MCF 10A (cell line): ENCODE results near the gene MORN3. TPM values are rescaled to one million over a fixed set of nuclear protein-coding genes. Genes with fewer than 3 reads are reported as not detected.

Experiments
- BruUV-seq: library from RNA; stranded (reverse); fragments of 400-500 nt; replicated peaks from 2 replicates; lab custom pipeline; 2021; lab: Mats Ljungman, UMichigan
- CTCF ChIA-PET: fragments of 300-600 bp; sonication (Branson Sonifier 250); formaldehyde crosslinking; extraction: SDS; loops from one replicate; lab custom pipeline; 2021; ENCODE audit warnings: antibody characterized with exemption, inconsistent platforms; lab: Yijun Ruan, JAX
- POLR2A ChIA-PET: fragments of 300-600, 350-650 bp; sonication (Branson Sonifier 250); formaldehyde crosslinking; extraction: SDS; loops from one replicate; lab custom pipeline; 2020; ENCODE audit warnings: antibody characterized with exemption, inconsistent platforms; lab: Yijun Ruan, JAX
- DNase-seq: peaks from one replicate; pipeline ENCODE4 v3.0.0-alpha.2; 2018; ENCODE audit not compliant: unreplicated experiment
- H3K27ac Mint-ChIP-seq: one replicate; pipeline ENCODE4 v1.8.0; 2022; ENCODE audit warnings: mild to moderate bottlenecking, low read depth, mixed read lengths; ENCODE audit not compliant: unreplicated experiment
- H3K27me3 Mint-ChIP-seq: one replicate; pipeline ENCODE4 v1.8.0; 2022; ENCODE audit warnings: mixed read lengths; ENCODE audit not compliant: insufficient read depth, unreplicated experiment
- H3K36me3 Mint-ChIP-seq: one replicate; pipeline ENCODE4 v1.8.0; 2022; ENCODE audit warnings: mild to moderate bottlenecking, moderate library complexity, mixed read lengths; ENCODE audit not compliant: insufficient read depth, unreplicated experiment
- H3K4me1 Mint-ChIP-seq: one replicate; pipeline ENCODE4 v1.8.0; 2022; ENCODE audit warnings: mixed read lengths; ENCODE audit not compliant: insufficient read depth, unreplicated experiment
- H3K4me3 Mint-ChIP-seq: one replicate; pipeline ENCODE4 v1.8.0; 2022; ENCODE audit warnings: mild to moderate bottlenecking, moderate library complexity, mixed read lengths; ENCODE audit not compliant: unreplicated experiment
- H3K9me3 Mint-ChIP-seq: one replicate; pipeline ENCODE4 v1.8.0; 2022; ENCODE audit warnings: mixed read lengths; ENCODE audit not compliant: unreplicated experiment
- intact Hi-C: fragments of 100-400 bp; cut with micrococcal nuclease; formaldehyde crosslinking; loops from 2 replicates; pipeline ENCODE4 v1.14.1; 2022
- total RNA-seq: library from RNA; stranded (reverse); gene quantifications from 2 replicates; pipeline ENCODE4 v1.2.3, GENCODE V29; 2022
- TF ChIP-seq, protein P1 (sequence below): fragments of 200-600 bp; IDR thresholded peaks from one replicate; pipeline ENCODE4 v1.8.0; 2022; ENCODE audit warnings: antibody characterized with exemption, mild to moderate bottlenecking; ENCODE audit not compliant: unreplicated experiment

The MORN3 gene
- total RNA-seq, 1 experiment from 2014 or later = 0.35 TPM

DNA sequence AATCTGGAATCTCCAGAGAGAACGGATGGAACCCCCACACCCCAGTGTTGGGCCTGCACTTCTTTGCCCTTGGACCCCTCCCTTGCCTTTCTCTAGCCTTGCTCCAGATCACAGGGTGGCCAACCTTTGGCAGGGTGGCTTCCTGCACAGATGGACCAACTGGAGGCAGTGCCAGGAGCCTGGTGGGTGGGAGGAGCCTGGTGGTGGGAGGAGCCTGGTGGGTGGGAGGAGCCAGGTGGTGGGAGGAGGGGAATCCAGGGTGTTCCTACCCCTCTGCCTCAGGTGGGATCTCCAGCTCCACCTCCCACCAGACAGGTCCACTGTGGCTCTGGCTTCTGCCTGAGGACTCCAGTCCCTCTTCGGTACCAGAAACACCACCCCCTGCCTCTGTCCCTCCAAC is 58.1 kb downstream of the MORN3 start:
- intact Hi-C loops = no loop called here
- ChIA-PET CTCF (interaction anchor here (0.7 kb wide), 1 partner anchor 9 kb away, joined by 5 read pairs; no protein-coding TSS in a partner anchor), POLR2A (interaction anchor here (0.6 kb wide), 1 partner anchor 236 kb away, joined by 4 read pairs; no protein-coding TSS in a partner anchor)
- Mint-ChIP-seq H3K4me1 (no peaks in the 10 kb centered on the region), H3K9me3 (no peaks in the 10 kb centered on the region), H3K27ac (no peak overlapping the region), H3K4me3 (no peak overlapping the region), H3K36me3 (no peaks in the 10 kb centered on the region), H3K27me3 (no peaks in the 10 kb centered on the region)
- TF ChIP-seq, protein P1, sequence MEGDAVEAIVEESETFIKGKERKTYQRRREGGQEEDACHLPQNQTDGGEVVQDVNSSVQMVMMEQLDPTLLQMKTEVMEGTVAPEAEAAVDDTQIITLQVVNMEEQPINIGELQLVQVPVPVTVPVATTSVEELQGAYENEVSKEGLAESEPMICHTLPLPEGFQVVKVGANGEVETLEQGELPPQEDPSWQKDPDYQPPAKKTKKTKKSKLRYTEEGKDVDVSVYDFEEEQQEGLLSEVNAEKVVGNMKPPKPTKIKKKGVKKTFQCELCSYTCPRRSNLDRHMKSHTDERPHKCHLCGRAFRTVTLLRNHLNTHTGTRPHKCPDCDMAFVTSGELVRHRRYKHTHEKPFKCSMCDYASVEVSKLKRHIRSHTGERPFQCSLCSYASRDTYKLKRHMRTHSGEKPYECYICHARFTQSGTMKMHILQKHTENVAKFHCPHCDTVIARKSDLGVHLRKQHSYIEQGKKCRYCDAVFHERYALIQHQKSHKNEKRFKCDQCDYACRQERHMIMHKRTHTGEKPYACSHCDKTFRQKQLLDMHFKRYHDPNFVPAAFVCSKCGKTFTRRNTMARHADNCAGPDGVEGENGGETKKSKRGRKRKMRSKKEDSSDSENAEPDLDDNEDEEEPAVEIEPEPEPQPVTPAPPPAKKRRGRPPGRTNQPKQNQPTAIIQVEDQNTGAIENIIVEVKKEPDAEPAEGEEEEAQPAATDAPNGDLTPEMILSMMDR = no peak
- DNase-seq = no peak
- BruUV-seq = no TSS peak

DNA sequence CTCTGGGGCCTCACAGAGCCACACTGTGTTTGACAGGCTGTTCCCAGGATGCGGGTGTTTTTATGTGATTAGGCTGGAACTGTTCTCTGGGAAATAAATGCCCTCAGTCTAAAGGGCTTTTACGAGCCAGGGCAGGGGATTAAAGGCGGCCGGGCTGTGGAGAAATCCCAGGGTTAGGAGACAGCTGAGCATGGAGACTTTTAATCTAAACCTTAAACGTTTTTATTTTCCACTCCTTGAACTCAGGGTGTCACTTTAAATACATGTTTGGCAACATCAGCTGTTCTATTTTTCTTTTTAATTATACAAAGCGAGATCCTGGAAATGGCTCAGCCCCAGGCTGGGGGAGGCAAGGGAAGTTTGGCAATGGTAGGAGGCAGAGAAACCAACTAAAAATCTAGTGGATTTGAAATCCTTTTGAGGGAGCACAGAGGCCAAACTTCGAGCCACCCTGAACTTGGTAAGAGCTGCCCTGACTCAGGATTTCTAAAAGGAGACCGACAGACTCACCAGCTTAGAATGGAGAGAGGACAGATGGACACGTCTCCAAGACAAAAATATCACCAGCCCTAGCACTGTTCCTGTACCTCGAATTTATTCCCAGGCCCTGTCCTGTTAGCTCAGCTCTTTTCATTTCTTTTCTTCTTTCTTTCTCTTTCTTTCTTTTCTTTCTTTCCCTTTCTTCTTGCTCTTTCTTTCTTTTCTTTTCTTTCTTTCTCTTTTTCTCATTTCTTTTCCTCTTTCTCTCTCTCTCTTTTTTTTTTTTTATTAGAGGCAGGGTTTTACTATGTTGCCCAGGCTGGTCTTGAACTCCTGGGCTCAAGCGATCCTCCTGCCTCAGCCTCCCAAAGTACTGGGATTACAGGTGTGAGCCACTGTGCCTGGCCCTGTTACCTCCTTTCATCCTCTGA is 59.0 kb downstream of the MORN3 start:
- POLR2A ChIA-PET = interaction anchor here (0.6 kb wide), 1 partner anchor 235 kb away, joined by 4 read pairs; no protein-coding TSS in a partner anchor
- no TSS peak for BruUV-seq
- Mint-ChIP-seq H3K36me3 (no peaks in the 10 kb centered on the region), H3K27me3 (no peaks in the 10 kb centered on the region), H3K9me3 (no peaks in the 10 kb centered on the region), H3K27ac (no peak overlapping the region), H3K4me1 (no peaks in the 10 kb centered on the region), H3K4me3 (no peak overlapping the region)
- DNase-seq = no peak
- TF ChIP-seq, protein P1 = no peak
- intact Hi-C loops = no loop called here
- CTCF ChIA-PET = interaction anchor here (0.5 to 1.8 kb wide), 4 partner anchors 9 to 13 kb away, joined by 3 to 6 read pairs (median 4); no protein-coding TSS in a partner anchor

DNA sequence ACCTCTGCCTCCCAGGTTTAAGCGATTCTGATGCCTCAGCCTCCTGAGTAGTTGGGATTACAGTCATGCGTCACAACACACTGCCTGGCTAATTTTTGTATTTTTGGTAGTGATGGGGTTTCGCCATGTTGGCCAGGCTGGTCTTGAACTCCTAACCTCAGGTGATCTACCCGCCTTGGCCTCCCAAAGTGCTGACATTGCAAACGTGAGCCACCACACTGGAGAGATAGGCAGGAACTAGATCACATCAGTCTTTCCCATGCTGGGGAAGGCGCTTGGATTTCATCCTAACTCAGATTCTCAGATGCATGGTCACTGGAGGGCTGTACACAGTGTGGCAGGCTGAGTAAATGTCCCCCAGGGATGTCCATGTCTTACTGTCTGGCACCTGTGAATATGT is 61.2 kb downstream of the MORN3 start:
- Mint-ChIP-seq H3K27me3 (no peaks in the 10 kb centered on the region), H3K9me3 (no peaks in the 10 kb centered on the region), H3K36me3 (no peaks in the 10 kb centered on the region), H3K27ac (no peak overlapping the region), H3K4me1 (no peaks in the 10 kb centered on the region), H3K4me3 (no peak overlapping the region)
- DNase-seq = no peak
- no TSS peak for BruUV-seq
- intact Hi-C loops = no loop called here
- POLR2A ChIA-PET = no interaction called here
- CTCF ChIA-PET = no interaction called here
- TF ChIP-seq, protein P1 = no peak

DNA sequence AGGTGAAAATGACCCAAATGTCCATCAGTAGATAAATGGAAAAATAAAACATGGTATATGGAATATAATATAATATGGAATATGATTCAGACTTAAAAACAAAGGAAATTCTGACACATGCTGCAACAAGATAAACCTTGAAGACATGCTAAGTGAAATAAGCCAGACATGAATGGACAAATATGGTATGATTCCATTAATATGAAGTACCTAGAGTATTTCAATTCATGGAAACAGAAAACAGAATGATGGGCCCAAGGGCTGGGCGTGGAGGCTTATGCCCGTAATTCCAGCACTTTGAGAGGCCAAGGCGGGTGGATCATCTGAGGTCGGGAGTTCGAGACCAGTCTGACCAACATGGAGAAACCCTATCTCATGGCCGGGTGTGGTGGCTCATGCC is 65.9 kb downstream of the MORN3 start:
- H3K4me1 Mint-ChIP-seq = no peaks in the 10 kb centered on the region
- H3K27ac Mint-ChIP-seq = no peak overlapping the region
- H3K9me3 Mint-ChIP-seq = no peaks in the 10 kb centered on the region
- POLR2A ChIA-PET = no interaction called here
- BruUV-seq = no TSS peak
- H3K4me3 Mint-ChIP-seq = no peak overlapping the region
- H3K27me3 Mint-ChIP-seq = no peaks in the 10 kb centered on the region
- DNase-seq = no peak
- TF ChIP-seq, protein P1 = no peak
- H3K36me3 Mint-ChIP-seq = no peaks in the 10 kb centered on the region
- intact Hi-C loops = no loop called here
- CTCF ChIA-PET = no interaction called here
